C4-2B (cell line): ENCODE results near the gene PLA2G4B.

Experiments
- H3K27ac ChIP-seq: fragments of 450-650 bp; 2 replicates; pipeline ENCODE4 v1.5.1; 2017
- CTCF ChIP-seq: fragments of 450-650 bp; conservative IDR thresholded peaks from 2 replicates; pipeline ENCODE4 v1.5.1; 2017; ENCODE audit warnings: mild to moderate bottlenecking
- ZFX ChIP-seq: fragments of 450-650 bp; IDR thresholded peaks from 2 replicates; pipeline ENCODE4 v1.6.1; 2017

Gene PLA2G4B

GRCh38 chr15:41895957-41896356 lies 57.3 kb downstream of the PLA2G4B start:
- H3K27ac ChIP-seq, result no peak overlapping the region
- TF ChIP-seq CTCF (no peak), ZFX (no peak)

GRCh38 chr15:41896566-41896965 lies 57.9 kb downstream of the PLA2G4B start:
- TF ChIP-seq ZFX (no peak), CTCF (no peak)
- no peak overlapping the region for H3K27ac ChIP-seq

GRCh38 chr15:41897363-41897799 lies 58.7 kb downstream of the PLA2G4B start:
- no peak overlapping the region for H3K27ac ChIP-seq
- TF ChIP-seq CTCF, result no peak
- no peak for TF ChIP-seq ZFX
